ENCODE results near the gene REXO5.

Gene REXO5

DNA sequence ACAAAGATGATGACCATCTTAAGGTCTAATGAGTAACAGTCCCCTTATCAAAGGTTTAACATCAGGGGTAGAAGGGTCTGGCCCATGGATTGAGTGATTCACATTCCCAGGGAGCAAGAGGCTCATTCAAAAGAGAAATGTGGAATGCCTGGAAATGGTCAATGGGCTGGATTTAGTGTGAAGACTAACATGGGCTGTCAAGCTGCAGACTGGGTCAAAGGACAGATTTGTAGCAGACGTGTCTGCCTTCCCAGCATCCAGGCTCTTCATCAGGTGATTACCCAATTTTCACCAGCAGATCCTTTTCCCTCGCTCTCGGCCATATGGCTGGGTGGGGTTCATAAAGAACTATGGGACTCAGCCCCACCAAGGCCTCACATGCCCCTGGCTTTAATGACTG, 67.0 kb downstream of the REXO5 start:
- no peak for DNase-seq

- peak; percentile 66 for DNase-seq
Observed at GRCh38 chr16:20874088-20874581, 67.8 kb downstream of the REXO5 start.

DNA sequence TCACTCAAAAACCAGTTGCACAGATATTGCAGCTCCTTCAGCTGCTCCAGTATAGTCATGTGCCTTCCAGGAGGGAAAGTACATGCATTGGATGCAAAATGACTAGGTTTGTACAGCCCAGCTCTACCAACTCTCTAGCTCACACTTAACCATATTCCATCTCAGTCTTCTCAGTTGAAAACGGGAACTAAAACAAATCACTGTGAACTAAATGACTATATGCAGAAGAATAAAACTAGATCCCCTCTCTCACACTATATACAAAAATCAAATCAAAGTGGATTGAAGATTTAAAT, 69.0 kb downstream of the REXO5 start:
- no peak for DNase-seq

- DNase-seq = no peak
Observed at GRCh38 chr16:20878682-20879147, 72.4 kb downstream of the REXO5 start.

- DNase-seq = peak; percentile 58
Observed at GRCh38 chr16:20879175-20880040, 73.1 kb downstream of the REXO5 start.

GRCh38 chr16:20880867-20881502, 74.7 kb downstream of the REXO5 start:
- DNase-seq = no peak

DNA sequence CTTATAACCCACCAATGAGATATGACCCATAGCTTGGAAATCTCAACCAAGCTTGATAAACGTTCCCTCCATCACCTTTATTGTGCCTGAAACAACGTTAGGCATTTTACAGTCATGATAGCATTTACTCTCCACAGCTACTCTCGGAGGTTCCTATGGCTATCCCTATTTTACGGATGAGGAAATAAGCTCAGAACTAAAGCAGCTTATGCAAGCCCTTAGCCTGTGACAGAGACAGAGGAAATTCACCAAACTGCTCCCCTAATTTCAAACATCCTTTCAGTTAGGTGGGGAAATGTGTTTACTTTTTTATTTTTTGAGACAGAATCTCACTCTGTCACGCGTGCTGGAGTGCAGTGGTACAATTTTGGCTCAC, 75.2 kb downstream of the REXO5 start:
- no peak for DNase-seq

GRCh38 chr16:20883554-20884239, 77.4 kb downstream of the REXO5 start:
- no peak for DNase-seq

- DNase-seq = peak; percentile 86
Observed at GRCh38 chr16:20884240-20884556, 77.9 kb downstream of the REXO5 start.

DNA sequence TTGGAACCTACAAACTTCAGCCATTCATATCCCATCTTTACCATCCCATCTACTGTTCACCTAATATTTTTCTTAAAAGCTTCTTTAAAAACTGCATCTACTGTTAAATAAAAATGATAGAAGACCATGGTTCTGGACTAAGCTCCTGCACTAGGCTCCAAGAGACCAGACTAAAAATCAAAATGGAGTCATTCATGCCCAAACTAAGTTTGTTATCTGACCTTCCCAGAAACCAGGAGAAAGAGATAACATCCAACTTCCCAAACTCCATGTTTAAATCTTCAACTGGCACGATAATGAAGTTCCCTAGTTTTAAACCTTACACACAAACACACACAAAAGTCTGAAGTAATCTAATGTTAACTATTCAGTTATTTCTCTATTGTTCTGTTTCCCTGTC, 80.0 kb downstream of the REXO5 start:
- no peak for DNase-seq

GRCh38 chr16:20887207-20887606, 80.9 kb downstream of the REXO5 start:
- no peak for DNase-seq

DNA sequence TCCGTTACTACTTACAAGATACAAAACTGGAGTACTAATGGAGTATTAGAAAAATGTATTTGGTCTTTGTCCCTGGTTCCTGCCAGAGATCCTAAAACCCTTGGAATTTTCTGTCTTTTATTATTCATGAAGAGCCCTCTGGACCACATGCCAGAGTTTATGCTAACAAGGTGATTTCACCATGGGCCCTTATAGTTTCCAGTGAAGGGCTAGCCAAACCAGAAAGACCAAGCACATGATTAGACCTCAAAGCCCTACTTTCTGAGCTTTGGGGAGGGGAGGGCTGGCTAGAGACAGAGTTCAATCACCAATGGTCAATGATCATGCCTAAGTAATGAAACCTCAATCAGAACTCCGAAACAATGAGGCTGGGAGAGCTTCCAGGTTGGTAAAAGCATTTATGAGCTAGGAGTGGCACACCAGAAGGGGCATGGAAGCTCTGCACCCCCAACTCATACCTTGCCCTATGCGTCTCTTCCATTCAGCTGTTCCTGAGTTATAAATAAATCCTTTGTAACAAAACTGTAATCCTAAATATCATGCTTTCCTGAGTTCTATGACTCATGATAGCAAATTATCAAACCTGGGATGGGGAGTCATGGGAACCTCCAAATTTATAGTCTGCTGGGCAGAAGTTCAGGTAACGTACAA, 83.4 kb downstream of the REXO5 start:
- DNase-seq = no peak

- no peak for DNase-seq
Observed at GRCh38 chr16:20894388-20894787, 88.1 kb downstream of the REXO5 start.

GRCh38 chr16:20897253-20897897, 91.0 kb downstream of the REXO5 start:
- DNase-seq = peak; percentile 22

GRCh38 chr16:20897922-20898321, 91.6 kb downstream of the REXO5 start:
- DNase-seq = no peak

GRCh38 chr16:20899071-20899470, 92.7 kb downstream of the REXO5 start:
- DNase-seq = peak; percentile 88
